Cardiac fibroblast (primary cell): ENCODE measurements around the gene ADGRL3.
"Not testable (repeated sequence)": the region's sequence is repeated elsewhere in the genome, so short reads cannot be mapped to it uniquely, and the experiment has no call there.

Source experiments
- DNase-seq, 2 donors: peaks; one replicate each; pipeline versions ENCODE4 v3.0.0 to v3.0.0-alpha.2; 2010; ENCODE audit warnings: low read depth in 2 of 2
- H3K4me3 ChIP-seq, 2 donors: replicated peaks in 1 of 2; 1 replicate in 1 of 2; 2 replicates in 1 of 2; pipeline ENCODE4 v1.5.1; 2011; ENCODE audit warnings: low read depth in 2 of 2, low read length in 2 of 2, mild to moderate bottlenecking in 2 of 2, moderate library complexity in 1 of 2
- TF ChIP-seq, protein P1 (sequence below): IDR thresholded peaks from one replicate; pipeline ENCODE4 v1.5.1; 2011; ENCODE audit warnings: low read depth, mild to moderate bottlenecking, low read length, inconsistent platforms

ADGRL3 gene

DNA sequence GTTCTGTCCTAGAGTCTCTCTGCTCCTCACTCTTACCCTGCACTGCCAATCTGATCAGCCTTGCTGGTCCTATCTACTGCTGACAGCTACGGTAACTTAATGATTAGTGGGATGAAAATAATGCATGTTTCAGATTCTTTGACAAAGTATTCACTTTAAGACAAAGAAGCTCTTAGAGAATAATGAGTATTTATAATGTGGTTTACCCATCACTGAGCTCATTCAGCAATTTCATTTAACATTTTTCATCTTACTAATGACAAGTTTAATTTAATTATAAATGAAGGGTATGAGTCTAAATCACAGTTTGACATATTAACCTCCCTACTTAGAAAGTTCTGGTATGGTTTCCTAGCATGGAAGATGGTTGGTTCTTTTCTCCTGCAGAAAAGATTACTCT lies 428.2 kb downstream of the ADGRL3 start:
- no peak overlapping the region for H3K4me3 ChIP-seq
- TF ChIP-seq, protein P1, sequence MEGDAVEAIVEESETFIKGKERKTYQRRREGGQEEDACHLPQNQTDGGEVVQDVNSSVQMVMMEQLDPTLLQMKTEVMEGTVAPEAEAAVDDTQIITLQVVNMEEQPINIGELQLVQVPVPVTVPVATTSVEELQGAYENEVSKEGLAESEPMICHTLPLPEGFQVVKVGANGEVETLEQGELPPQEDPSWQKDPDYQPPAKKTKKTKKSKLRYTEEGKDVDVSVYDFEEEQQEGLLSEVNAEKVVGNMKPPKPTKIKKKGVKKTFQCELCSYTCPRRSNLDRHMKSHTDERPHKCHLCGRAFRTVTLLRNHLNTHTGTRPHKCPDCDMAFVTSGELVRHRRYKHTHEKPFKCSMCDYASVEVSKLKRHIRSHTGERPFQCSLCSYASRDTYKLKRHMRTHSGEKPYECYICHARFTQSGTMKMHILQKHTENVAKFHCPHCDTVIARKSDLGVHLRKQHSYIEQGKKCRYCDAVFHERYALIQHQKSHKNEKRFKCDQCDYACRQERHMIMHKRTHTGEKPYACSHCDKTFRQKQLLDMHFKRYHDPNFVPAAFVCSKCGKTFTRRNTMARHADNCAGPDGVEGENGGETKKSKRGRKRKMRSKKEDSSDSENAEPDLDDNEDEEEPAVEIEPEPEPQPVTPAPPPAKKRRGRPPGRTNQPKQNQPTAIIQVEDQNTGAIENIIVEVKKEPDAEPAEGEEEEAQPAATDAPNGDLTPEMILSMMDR, result no peak

DNA sequence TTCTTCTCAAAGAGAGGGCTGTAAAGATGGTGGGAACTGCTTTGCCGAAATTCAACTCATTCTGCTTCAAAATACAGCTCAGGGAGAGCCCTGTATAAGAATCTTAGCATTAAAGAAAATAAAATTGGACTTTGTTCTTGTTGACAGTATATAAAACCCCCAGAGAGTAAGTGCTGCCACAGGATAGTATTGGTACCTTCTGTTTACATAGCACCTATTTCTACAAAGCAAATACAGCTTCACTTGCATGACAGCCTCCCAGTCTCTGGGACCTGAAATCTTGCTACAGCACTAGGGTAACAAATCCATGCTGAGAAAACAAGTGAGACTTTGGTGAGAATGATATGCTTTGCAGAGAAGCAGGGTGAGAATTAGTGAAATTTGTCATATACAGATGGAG lies 428.6 kb downstream of the ADGRL3 start:
- no peak overlapping the region for H3K4me3 ChIP-seq
- DNase-seq, result no peak
- TF ChIP-seq, protein P1, result no peak

More for the DNA sequence above, 428.2 kb downstream of the ADGRL3 start:
- no peak for DNase-seq

DNA sequence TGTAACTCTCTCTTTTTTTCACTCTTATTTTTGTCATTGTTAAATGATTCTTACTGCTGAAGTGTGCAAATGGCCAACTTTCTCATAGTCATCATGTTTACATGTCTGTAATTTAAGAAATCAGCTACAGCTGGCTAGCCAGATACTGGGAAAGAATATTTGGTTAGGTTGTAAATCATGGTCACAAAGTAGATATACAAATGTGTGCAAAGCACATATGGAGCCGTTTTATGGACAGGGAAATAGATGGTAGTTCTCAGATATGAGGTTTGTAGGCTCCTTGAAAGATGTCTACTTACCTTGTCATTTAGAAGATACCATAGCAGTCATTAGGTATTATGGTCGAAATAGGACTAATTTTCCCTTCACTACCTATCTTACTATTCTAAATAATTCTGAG lies 430.4 kb downstream of the ADGRL3 start:
- no peak overlapping the region for H3K4me3 ChIP-seq
- TF ChIP-seq, protein P1, result no peak
- no peak for DNase-seq

DNA sequence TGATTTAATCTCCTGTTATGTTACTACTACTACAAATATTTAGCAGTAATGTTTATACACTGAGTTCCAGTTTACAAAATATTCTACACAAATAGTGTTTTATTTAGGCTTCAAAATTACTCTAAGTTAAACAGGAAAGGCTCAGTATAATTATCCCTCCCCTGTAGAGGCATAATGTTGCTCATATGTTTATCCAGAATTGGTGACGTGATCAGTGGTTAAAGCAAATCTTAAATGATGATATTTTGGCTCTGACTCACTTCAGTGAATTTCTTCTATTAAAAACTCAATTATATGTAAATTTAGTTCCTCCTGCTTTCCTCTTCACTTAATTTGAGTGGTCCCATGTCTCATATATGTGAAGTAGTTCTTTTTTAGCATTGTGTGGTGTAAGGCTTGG lies 438.5 kb downstream of the ADGRL3 start:
- H3K4me3 ChIP-seq, result no peak overlapping the region
- TF ChIP-seq, protein P1, result no peak
- peak; percentile 5 to 76 for DNase-seq

DNA sequence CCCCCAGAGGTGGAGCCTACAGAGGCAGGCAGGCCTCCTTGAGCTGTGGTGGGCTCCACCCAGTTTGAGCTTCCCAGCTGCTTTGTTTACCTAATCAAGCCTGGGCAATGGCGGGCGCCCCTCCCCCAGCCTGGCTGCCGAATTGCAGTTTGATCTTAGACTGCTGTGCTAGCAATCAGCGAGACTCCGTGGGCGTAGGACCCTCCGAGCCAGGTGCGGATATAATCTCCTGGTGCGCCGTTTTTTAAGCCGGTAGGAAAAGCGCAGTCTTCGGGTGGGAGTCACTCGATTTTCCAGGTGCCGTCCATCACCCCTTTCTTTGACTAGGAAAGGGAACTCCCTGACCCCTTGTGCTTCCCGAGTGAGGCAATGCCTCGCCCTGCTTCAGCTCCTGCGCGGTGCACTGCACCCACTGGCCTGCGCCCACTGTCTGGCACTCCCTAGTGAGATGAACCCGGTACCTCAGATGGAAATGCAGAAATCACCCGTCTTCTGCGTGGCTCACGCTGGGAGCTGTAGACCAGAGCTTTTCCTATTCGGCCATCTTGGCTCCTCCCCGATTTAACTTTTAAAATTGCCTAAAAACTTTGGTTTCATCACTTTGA lies 446.7 kb downstream of the ADGRL3 start:
- not testable (repeated sequence) for H3K4me3 ChIP-seq, DNase-seq

DNA sequence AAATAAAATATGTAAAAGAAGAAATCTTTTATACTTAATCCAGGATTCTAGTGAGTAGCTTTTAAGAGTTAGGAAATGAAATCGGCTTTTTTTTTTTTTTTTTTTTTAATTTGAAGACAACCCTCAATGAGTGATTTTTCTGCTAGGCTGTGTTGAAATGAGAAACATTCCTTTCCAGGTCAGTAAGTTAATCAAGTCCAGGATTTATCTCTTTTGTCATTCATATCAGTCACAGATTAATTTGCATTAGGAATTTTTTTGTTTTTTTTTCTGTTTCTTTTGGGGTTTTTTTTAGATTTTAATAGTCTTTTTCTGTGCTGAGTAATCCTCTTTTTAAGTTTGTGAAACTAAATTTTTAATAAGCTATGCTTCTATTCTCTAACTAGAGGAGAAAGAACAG lies 448.1 kb downstream of the ADGRL3 start:
- TF ChIP-seq, protein P1, result no peak
- H3K4me3 ChIP-seq, result no peak overlapping the region

DNA sequence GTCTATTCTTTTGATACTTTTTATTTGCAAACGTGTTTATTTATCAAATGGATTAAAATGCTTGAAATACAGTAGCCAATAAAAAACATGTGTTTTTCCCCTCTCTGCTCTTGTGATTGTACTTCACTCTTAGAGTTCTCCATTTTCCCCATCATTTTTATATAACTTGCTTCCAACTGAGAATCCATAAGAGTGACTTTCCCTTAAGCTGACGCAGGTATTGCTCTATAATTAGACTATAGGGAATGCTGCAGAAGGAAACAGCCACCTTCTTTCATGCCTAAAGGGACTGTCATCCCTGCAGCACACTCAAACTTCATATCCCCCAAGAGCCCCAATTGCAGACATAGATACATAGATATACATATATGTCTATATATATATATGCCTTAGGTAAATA lies 456.9 kb downstream of the ADGRL3 start:
- DNase-seq, result no peak
- TF ChIP-seq, protein P1, result no peak
- no peak overlapping the region for H3K4me3 ChIP-seq

More for the DNA sequence above, 448.1 kb downstream of the ADGRL3 start:
- DNase-seq, result no peak
